GM19240 (cell line): Measurements from ENCODE around the gene PPP1R9B.

Experiments
- DNase-seq: peaks from one replicate; pipeline ENCODE4 v3.0.0; 2011; ENCODE audit warnings: low spot score; ENCODE audit not compliant: insufficient read length

The PPP1R9B gene

GRCh38 chr17:50109207-50109606 lies 41.3 kb downstream of the PPP1R9B start:
- DNase-seq, result no peak

GRCh38 chr17:50108556-50108955 lies 41.9 kb downstream of the PPP1R9B start:
- DNase-seq, result no peak

GRCh38 chr17:50107790-50108414 lies 42.6 kb downstream of the PPP1R9B start:
- no peak for DNase-seq

- DNase-seq, result no peak
Measured at GRCh38 chr17:50106393-50107131, 43.9 kb downstream of the PPP1R9B start.

GRCh38 chr17:50105811-50106210 lies 44.7 kb downstream of the PPP1R9B start:
- DNase-seq, result no peak

GRCh38 chr17:50103941-50104340 lies 46.5 kb downstream of the PPP1R9B start:
- no peak for DNase-seq

- no peak for DNase-seq
Measured at GRCh38 chr17:50103252-50103651, 47.2 kb downstream of the PPP1R9B start.

GRCh38 chr17:50102164-50102991 lies 48.1 kb downstream of the PPP1R9B start:
- no peak for DNase-seq

- no peak for DNase-seq
Measured at GRCh38 chr17:50101346-50102163, 48.9 kb downstream of the PPP1R9B start.

- DNase-seq, result no peak
Measured at GRCh38 chr17:50100921-50101345, 49.5 kb downstream of the PPP1R9B start.

GRCh38 chr17:50100480-50100883 lies 50.0 kb downstream of the PPP1R9B start:
- no peak for DNase-seq

GRCh38 chr17:50099003-50099402 lies 51.5 kb downstream of the PPP1R9B start:
- DNase-seq, result no peak

GRCh38 chr17:50098583-50098982 lies 51.9 kb downstream of the PPP1R9B start:
- no peak for DNase-seq

- no peak for DNase-seq
Measured at GRCh38 chr17:50097926-50098325, 52.6 kb downstream of the PPP1R9B start.

GRCh38 chr17:50097455-50097854 lies 53.0 kb downstream of the PPP1R9B start:
- DNase-seq, result no peak

- no peak for DNase-seq
Measured at GRCh38 chr17:50096758-50097157, 53.7 kb downstream of the PPP1R9B start.

- no peak for DNase-seq
Measured at GRCh38 chr17:50096092-50096491, 54.4 kb downstream of the PPP1R9B start.

GRCh38 chr17:50095626-50096037 lies 54.8 kb downstream of the PPP1R9B start:
- DNase-seq, result no peak

- DNase-seq, result peak; percentile 98
Measured at GRCh38 chr17:50094753-50095619, 55.5 kb downstream of the PPP1R9B start, which contains the start of gene PDK2. Gene PDK2 (plus strand): TSS chr17:50095351. CDS start chr17:50095436, 85 bp downstream.

GRCh38 chr17:50094243-50094752 lies 56.2 kb downstream of the PPP1R9B start:
- peak; percentile 84 for DNase-seq
